Effector memory CD4-positive, alpha-beta T cell (primary cell): ENCODE results near the gene IMPDH2.

Experiments used
- DNase-seq, 3 donors: peaks; one replicate each; pipeline ENCODE4 v3.0.0-alpha.2; 2020
- H3K27ac ChIP-seq: 2 replicates; pipeline ENCODE4 v1.7.0; 2013; ENCODE audit warnings: mild to moderate bottlenecking, low read length, moderate library complexity; ENCODE audit not compliant: insufficient read depth, poor library complexity, severe bottlenecking
- H3K27me3 ChIP-seq: replicated peaks from 2 replicates; pipeline ENCODE4 v1.7.0; 2013; ENCODE audit warnings: mild to moderate bottlenecking, low read length; ENCODE audit not compliant: insufficient read depth, control insufficient read depth, poor library complexity, severe bottlenecking
- H3K36me3 ChIP-seq: 2 replicates; pipeline ENCODE4 v1.7.0; 2013; ENCODE audit warnings: mild to moderate bottlenecking, low read length, moderate library complexity; ENCODE audit not compliant: control insufficient read depth, insufficient read depth
- H3K4me1 ChIP-seq: 2 replicates; pipeline ENCODE4 v1.7.0; 2013; ENCODE audit warnings: low read length, mild to moderate bottlenecking; ENCODE audit not compliant: control insufficient read depth, insufficient read depth, poor library complexity, severe bottlenecking
- H3K4me3 ChIP-seq: 2 replicates; pipeline ENCODE4 v1.7.0; 2013; ENCODE audit warnings: low read length, low read depth, mild to moderate bottlenecking; ENCODE audit not compliant: insufficient read depth, poor library complexity, severe bottlenecking
- H3K9me3 ChIP-seq: 2 replicates; pipeline ENCODE4 v1.7.0; 2013; ENCODE audit warnings: mild to moderate bottlenecking, low read length, moderate library complexity; ENCODE audit not compliant: control insufficient read depth

IMPDH2 gene

DNA sequence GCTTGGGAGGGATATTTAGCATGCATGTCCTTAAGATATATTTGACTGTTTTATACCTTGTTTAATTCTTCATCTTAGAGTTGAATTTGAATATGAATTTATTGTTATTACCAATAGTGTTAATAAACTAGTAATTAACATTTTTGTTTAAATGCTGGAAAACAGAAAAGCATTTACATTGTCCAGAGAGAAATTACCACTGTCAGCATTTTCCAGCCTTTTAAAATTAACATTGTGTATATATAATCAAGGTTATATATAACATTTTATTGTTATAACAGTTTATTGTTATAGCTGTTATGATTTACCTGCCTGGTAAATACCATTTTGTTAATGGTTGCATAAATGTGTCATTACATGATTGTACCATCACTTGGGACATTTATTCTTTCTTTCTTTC is 47.2 kb downstream of the IMPDH2 start:
- Histone ChIP-seq H3K4me3 (no peak overlapping the region), H3K36me3 (peaks cover 59% of the 10 kb centered on the region)
- DNase-seq: no peak

DNA sequence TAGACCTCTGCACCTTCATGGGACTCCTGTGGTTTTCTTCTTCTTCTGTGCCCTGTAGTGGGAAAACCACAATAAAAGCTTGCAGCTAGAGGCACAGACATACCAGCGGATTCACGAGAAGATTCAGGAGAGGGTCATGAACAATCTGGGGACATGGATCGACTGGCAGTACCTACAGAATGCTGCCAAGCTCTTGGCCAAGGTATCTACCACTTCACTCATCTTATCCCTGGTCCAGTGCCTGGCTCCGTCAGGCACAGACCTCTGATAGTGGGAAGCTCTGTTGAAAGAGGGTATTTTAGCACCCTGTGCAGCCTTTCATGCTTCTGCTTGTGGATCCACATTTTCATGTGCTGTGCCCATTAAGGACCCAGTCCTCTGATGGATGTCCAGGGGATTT is 48.9 kb downstream of the IMPDH2 start:
- Histone ChIP-seq H3K36me3 (peaks cover 71% of the 10 kb centered on the region), H3K27ac (no peak overlapping the region)

More for the DNA sequence above, 47.2 kb downstream of the IMPDH2 start:
- Histone ChIP-seq H3K27me3 (no peaks in the 10 kb centered on the region), H3K9me3 (no peaks in the 10 kb centered on the region), H3K4me1 (no peaks in the 10 kb centered on the region), H3K27ac (no peak overlapping the region)

DNA sequence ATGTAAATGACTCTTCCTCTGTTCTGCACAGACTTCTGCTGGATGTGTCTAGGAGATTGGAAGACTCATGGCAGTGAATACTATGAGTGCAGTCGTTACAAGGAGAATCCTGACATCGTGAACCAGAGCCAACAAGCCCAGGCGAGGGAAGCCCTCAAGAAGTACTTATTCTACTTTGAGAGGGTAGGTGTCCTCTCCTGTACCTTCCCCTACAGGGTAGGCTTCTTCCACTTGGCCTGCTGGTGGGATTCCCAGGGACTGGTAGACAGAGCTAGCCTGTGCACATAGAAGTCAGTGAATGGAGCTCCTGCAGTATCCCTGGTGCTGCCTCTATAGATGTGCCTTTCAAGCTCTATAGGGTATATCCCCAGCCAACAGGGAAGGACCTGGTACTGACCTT is 49.7 kb downstream of the IMPDH2 start:
- H3K9me3 ChIP-seq: no peaks in the 10 kb centered on the region
- H3K4me3 ChIP-seq: no peak overlapping the region
- H3K36me3 ChIP-seq: peaks cover 72% of the 10 kb centered on the region
- no peaks in the 10 kb centered on the region for H3K4me1 ChIP-seq
- no peaks in the 10 kb centered on the region for H3K27me3 ChIP-seq
- DNase-seq: no peak
- H3K27ac ChIP-seq: no peak overlapping the region

More for the DNA sequence above, 48.9 kb downstream of the IMPDH2 start:
- no peaks in the 10 kb centered on the region for H3K9me3 ChIP-seq
- no peak overlapping the region for H3K4me3 ChIP-seq
- H3K27me3 ChIP-seq: no peaks in the 10 kb centered on the region
- H3K4me1 ChIP-seq: no peaks in the 10 kb centered on the region
- no peak for DNase-seq
